HepG2 (cell line): Measurements from ENCODE around the gene GRK4. TPM values are rescaled to one million over a fixed set of nuclear protein-coding genes. Genes with fewer than 3 reads are reported as not detected.

ENCODE experiments used
- ADNP ChIP-seq: sonication (generic); formaldehyde crosslinking; IDR thresholded peaks from 2 replicates; pipeline ENCODE4 v1.4.0; 2020; ENCODE audit warnings: missing genetic modification reagents
- ARNTL ChIP-seq: sonication (generic); formaldehyde crosslinking; IDR thresholded peaks from 2 replicates; pipeline ENCODE4 v1.4.0; 2020; ENCODE audit warnings: mild to moderate bottlenecking, missing genetic modification reagents
- CCDC6 ChIP-seq: sonication (generic); formaldehyde crosslinking; IDR thresholded peaks from 2 replicates; pipeline ENCODE4 v1.8.1; 2022; ENCODE audit warnings: mild to moderate bottlenecking, missing genetic modification reagents, moderate library complexity
- DMAP1 ChIP-seq: IDR thresholded peaks from 2 replicates; pipeline ENCODE4 v1.6.1; 2016
- ELF1 ChIP-seq: sonication (generic); formaldehyde crosslinking; IDR thresholded peaks from 2 replicates; pipeline ENCODE4 v1.4.0; 2020; ENCODE audit warnings: missing genetic modification reagents
- FOXJ3 ChIP-seq: sonication (generic); formaldehyde crosslinking; IDR thresholded peaks from 2 replicates; pipeline ENCODE4 v1.4.0; 2020; ENCODE audit warnings: missing genetic modification reagents, mild to moderate bottlenecking, borderline replicate concordance
- HNF4G ChIP-seq, 2 experiments: sonication (generic) in 1 of 2; formaldehyde crosslinking in 1 of 2; IDR thresholded peaks; 2 replicates each; pipeline versions ENCODE4 v1.4.0 to v1.6.1; 2011 to 2020; ENCODE audit warnings: borderline replicate concordance in 2 of 2, low read depth in 2 of 2, mild to moderate bottlenecking in 2 of 2, low read length in 1 of 2, missing genetic modification reagents in 1 of 2, moderate library complexity in 1 of 2
- IKZF1 ChIP-seq: fragments of 450-650 bp; IDR thresholded peaks from 2 replicates; pipeline ENCODE4 v1.7.1; 2016
- IKZF4 ChIP-seq: sonication (generic); formaldehyde crosslinking; IDR thresholded peaks from 2 replicates; pipeline ENCODE4 v1.5.1; 2020; ENCODE audit warnings: borderline replicate concordance, mild to moderate bottlenecking, low read depth, missing genetic modification reagents; ENCODE audit errors: not compliant biosample characterization
- JUND ChIP-seq: sonication (generic); formaldehyde crosslinking; IDR thresholded peaks from 2 replicates; pipeline ENCODE4 v1.8.0; 2022; ENCODE audit warnings: mild to moderate bottlenecking, missing genetic modification reagents
- KLF9 ChIP-seq: IDR thresholded peaks from 2 replicates; pipeline ENCODE4 v1.6.1; 2016; ENCODE audit warnings: low read depth
- MIER3 ChIP-seq: IDR thresholded peaks from 2 replicates; pipeline ENCODE4 v1.6.1; 2016; ENCODE audit warnings: missing compliant biosample characterization, borderline replicate concordance
- PAX8 ChIP-seq: sonication (generic); formaldehyde crosslinking; IDR thresholded peaks from 2 replicates; pipeline ENCODE4 v1.8.0; 2022; ENCODE audit warnings: mild to moderate bottlenecking, missing genetic modification reagents, borderline replicate concordance
- SMAD9 ChIP-seq: sonication (generic); formaldehyde crosslinking; IDR thresholded peaks from 2 replicates; pipeline ENCODE4 v1.5.1; 2020; ENCODE audit warnings: mild to moderate bottlenecking, missing genetic modification reagents
- ZFP36L2 ChIP-seq: sonication (generic); formaldehyde crosslinking; IDR thresholded peaks from 2 replicates; pipeline ENCODE4 v1.4.0; 2020; ENCODE audit warnings: missing genetic modification reagents
- ZNF253 ChIP-seq: sonication (generic); formaldehyde crosslinking; IDR thresholded peaks from 2 replicates; pipeline ENCODE4 v1.8.0; 2022; ENCODE audit warnings: mild to moderate bottlenecking, missing genetic modification reagents, borderline replicate concordance
- ZNF260 ChIP-seq: sonication (generic); formaldehyde crosslinking; IDR thresholded peaks from 2 replicates; pipeline ENCODE4 v1.4.0; 2020; ENCODE audit warnings: missing genetic modification reagents, low read depth, mild to moderate bottlenecking, borderline replicate concordance
- ZNF562 ChIP-seq: sonication (generic); formaldehyde crosslinking; IDR thresholded peaks from 2 replicates; pipeline ENCODE4 v1.8.0; 2022; ENCODE audit warnings: missing genetic modification reagents, borderline replicate concordance
- ZNF616 ChIP-seq: sonication (generic); formaldehyde crosslinking; IDR thresholded peaks from 2 replicates; pipeline ENCODE4 v1.5.0; 2020; ENCODE audit warnings: low read depth, mild to moderate bottlenecking, missing genetic modification reagents
- ZNF737 ChIP-seq: sonication (generic); formaldehyde crosslinking; IDR thresholded peaks from 2 replicates; pipeline ENCODE4 v1.5.0; 2020; ENCODE audit warnings: missing genetic modification reagents, mild to moderate bottlenecking, borderline replicate concordance
- ZNF761 ChIP-seq: sonication (generic); formaldehyde crosslinking; conservative IDR thresholded peaks from 2 replicates; pipeline ENCODE4 v1.4.0; 2020; ENCODE audit warnings: mild to moderate bottlenecking, missing genetic modification reagents
- polyA plus RNA-seq, 8 experiments: library from polyadenylated mRNA; depleted of rRNA in 3 of 8; stranded (reverse) in 7 of 8; unstranded in 1 of 8; fragments of >200 nt; fragmentation: Illumina TruSeq in 4 of 8; extraction: Trizol in 4 of 8; gene quantifications; 2 replicates each; pipeline versions ENCODE4 v1.2.1 to v1.2.3, GENCODE V29; 2011 to 2016; ENCODE audit warnings: low read depth in 4 of 8, missing spikeins in 1 of 8, mixed read lengths in 1 of 8; ENCODE audit not compliant: insufficient read depth in 1 of 8
- total RNA-seq, 5 experiments: library from RNA; depleted of rRNA; stranded (reverse); fragments of >200 nt; fragmentation: Illumina TruSeq; extraction: Trizol; gene quantifications; 2 replicates each; pipeline ENCODE4 v1.2.3, GENCODE V29; 2016; ENCODE audit warnings: low read depth in 1 of 5
- TF ChIP-seq, protein P1 (sequence below): sonication (generic); formaldehyde crosslinking; IDR thresholded peaks from 2 replicates; pipeline ENCODE4 v1.5.0; 2020; ENCODE audit warnings: mild to moderate bottlenecking, missing genetic modification reagents, borderline replicate concordance
- TF ChIP-seq, protein P2 (sequence below): IDR thresholded peaks from 2 replicates; pipeline ENCODE4 v1.6.1; 2016

GRK4 gene
- total and polyA plus RNA-seq, 2 of the 13 experiments (the other 11 are each of a cell fraction or from before 2014, with no cell fraction given): 1.8 to 2.0 TPM

DNA sequence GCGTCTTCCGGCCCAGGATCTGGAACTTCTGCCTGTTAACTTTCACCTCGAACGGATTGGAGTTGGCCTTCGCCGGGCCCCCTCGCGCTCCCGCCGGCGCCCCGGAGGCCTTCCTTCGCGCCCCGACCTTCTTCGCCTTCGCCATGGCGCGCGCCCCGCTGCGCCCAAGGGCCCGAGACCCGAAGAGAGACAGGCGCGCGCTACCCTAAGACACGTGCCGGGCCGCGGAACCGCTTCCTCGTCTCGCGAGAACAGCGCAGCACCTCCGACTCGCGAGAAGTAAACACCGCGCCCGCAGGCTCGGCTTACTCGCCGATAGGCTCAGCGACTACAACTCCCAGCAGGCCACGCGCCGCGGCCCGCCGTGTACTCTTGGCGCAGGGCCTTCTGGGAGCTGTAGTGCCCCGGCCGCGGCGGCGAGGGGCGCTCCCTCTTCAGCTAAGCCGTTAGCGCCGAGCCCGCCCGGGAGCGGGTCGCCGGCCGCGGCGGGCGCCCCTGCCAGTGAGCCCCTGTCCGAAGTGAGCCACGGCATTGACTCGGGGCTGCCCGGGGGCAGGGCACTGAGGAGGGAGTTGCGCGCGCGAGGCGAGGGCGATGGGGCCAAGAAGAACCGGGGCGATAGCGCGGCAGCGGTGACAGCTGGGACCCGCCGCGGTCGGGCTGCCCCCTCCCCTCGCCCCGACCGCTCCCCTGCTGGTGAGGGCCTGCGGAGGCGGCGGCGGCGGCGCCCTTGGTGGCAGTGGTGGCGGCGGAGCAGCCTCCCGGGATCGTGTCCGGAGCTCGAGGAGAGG, at the start of gene GRK4, which contains the start of gene NOP14 (continued):
- TF ChIP-seq ARNTL: peak; percentile 98
- no peak for TF ChIP-seq IKZF4 (CRISPR knock-in tag)
- peak; percentile 85; the same call in 1 of the 2 replicates for TF ChIP-seq ZNF562
- TF ChIP-seq ZNF761: peak; percentile 89; the same call in 1 of the 2 replicates
- peak; percentile 96 for TF ChIP-seq ZNF616 (CRISPR knock-in tag)
- TF ChIP-seq ZNF737 (CRISPR knock-in tag): no peak; the same call in 1 of the 2 replicates
- TF ChIP-seq FOXJ3 (CRISPR knock-in tag): peak; percentile 92
- no peak for TF ChIP-seq HNF4G (IDR thresholded peaks at IDR 0.05; ENCODE audit: borderline replicate concordance, low read depth, low read length)
- no peak; the same call in 1 of the 2 replicates for TF ChIP-seq HNF4G (CRISPR knock-in tag; IDR thresholded peaks at IDR 0.05; ENCODE audit: borderline replicate concordance, low read depth)
- no peak; the same call in 1 of the 2 replicates for TF ChIP-seq SMAD9 (CRISPR knock-in tag)
- peak; percentile 94 for TF ChIP-seq ZNF253 (CRISPR knock-in tag)
- peak; percentile 77; the same call in 1 of the 2 replicates for TF ChIP-seq PAX8 (CRISPR knock-in tag)
- no peak for TF ChIP-seq ADNP (CRISPR knock-in tag)
- TF ChIP-seq MIER3 (CRISPR knock-in tag): peak; percentile 95; the same call in 1 of the 2 replicates
- no peak; the same call in 1 of the 2 replicates for TF ChIP-seq KLF9 (CRISPR knock-in tag)
- TF ChIP-seq ZFP36L2: no peak
- TF ChIP-seq, protein P1, sequence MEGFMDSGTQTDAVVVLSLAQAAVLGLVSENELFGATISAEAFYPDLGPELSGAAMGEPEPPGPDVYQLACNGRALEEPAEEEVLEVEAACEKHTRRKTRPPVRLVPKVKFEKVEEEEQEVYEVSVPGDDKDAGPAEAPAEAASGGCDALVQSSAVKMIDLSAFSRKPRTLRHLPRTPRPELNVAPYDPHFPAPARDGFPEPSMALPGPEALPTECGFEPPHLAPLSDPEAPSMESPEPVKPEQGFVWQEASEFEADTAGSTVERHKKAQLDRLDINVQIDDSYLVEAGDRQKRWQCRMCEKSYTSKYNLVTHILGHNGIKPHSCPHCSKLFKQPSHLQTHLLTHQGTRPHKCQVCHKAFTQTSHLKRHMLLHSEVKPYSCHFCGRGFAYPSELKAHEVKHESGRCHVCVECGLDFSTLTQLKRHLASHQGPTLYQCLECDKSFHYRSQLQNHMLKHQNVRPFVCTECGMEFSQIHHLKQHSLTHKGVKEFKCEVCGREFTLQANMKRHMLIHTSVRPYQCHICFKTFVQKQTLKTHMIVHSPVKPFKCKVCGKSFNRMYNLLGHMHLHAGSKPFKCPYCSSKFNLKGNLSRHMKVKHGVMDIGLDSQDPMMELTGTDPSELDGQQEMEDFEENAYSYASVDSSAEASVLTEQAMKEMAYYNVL (CRISPR knock-in tag): no peak; the same call in 1 of the 2 replicates
- TF ChIP-seq, protein P2, sequence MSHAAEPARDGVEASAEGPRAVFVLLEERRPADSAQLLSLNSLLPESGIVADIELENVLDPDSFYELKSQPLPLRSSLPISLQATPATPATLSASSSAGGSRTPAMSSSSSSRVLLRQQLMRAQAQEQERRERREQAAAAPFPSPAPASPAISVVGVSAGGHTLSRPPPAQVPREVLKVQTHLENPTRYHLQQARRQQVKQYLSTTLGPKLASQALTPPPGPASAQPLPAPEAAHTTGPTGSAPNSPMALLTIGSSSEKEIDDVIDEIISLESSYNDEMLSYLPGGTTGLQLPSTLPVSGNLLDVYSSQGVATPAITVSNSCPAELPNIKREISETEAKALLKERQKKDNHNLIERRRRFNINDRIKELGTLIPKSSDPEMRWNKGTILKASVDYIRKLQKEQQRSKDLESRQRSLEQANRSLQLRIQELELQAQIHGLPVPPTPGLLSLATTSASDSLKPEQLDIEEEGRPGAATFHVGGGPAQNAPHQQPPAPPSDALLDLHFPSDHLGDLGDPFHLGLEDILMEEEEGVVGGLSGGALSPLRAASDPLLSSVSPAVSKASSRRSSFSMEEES: peak; percentile 90
- peak; percentile 98 for TF ChIP-seq DMAP1 (CRISPR knock-in tag)
- TF ChIP-seq JUND (CRISPR knock-in tag): 0 out of 2 replicates have a peak, but pooled peaks have one; percentile 33
- no peak for TF ChIP-seq IKZF1
- peak; percentile 90 for TF ChIP-seq ELF1 (CRISPR knock-in tag)
- peak; percentile 98 for TF ChIP-seq CCDC6 (CRISPR knock-in tag)
- TF ChIP-seq ZNF260 (CRISPR knock-in tag): no peak
